Inflammatory macrophage treated with lipopolysaccharide for 1 hour (primary cell): ENCODE data around the gene ADARB2.
"Not testable (repeated sequence)": the region's sequence is repeated elsewhere in the genome, so short reads cannot be mapped to it uniquely, and the experiment has no call there.

Experiments used
- DNase-seq, 2 donors: peaks; one replicate each; pipeline ENCODE4 v3.0.0-alpha.2; 2020 to 2022

The ADARB2 gene

GRCh38 chr10:1172256-1172984, 564.9 kb downstream of the ADARB2 start:
- DNase-seq, result no peak

- no peak for DNase-seq
These were observed 565.7 kb downstream of the ADARB2 start for GRCh38 chr10:1171586-1171985.

GRCh38 chr10:1171182-1171581, 566.1 kb downstream of the ADARB2 start:
- no peak for DNase-seq

- DNase-seq, result no peak
These were observed 566.5 kb downstream of the ADARB2 start for GRCh38 chr10:1170867-1171180.

- no peak for DNase-seq
These were observed 567.1 kb downstream of the ADARB2 start for GRCh38 chr10:1169981-1170866.

GRCh38 chr10:1169186-1169885, 568.0 kb downstream of the ADARB2 start:
- DNase-seq, result no peak

- DNase-seq, result no peak
These were observed 568.6 kb downstream of the ADARB2 start for GRCh38 chr10:1168763-1169162.

- no peak for DNase-seq
These were observed 570.5 kb downstream of the ADARB2 start for GRCh38 chr10:1166828-1167275.

GRCh38 chr10:1166101-1166827, 571.1 kb downstream of the ADARB2 start:
- no peak for DNase-seq

- DNase-seq, result no peak
These were observed 573.5 kb downstream of the ADARB2 start for GRCh38 chr10:1163831-1164230.

GRCh38 chr10:1163204-1163660, 574.1 kb downstream of the ADARB2 start:
- DNase-seq, result no peak

GRCh38 chr10:1162481-1163203, 574.7 kb downstream of the ADARB2 start:
- DNase-seq, result no peak

- DNase-seq, result not testable (repeated sequence)
These were observed 576.0 kb downstream of the ADARB2 start for GRCh38 chr10:1161315-1161673.

GRCh38 chr10:1160561-1161314, 576.6 kb downstream of the ADARB2 start:
- DNase-seq, result no peak

GRCh38 chr10:1159131-1160061, 577.9 kb downstream of the ADARB2 start:
- DNase-seq, result peak in 1 of 2 donors; percentile 46

- not testable (repeated sequence) for DNase-seq
These were observed 578.8 kb downstream of the ADARB2 start for GRCh38 chr10:1158536-1158935.

- DNase-seq, result no peak
These were observed 579.3 kb downstream of the ADARB2 start for GRCh38 chr10:1158066-1158465.

GRCh38 chr10:1157615-1157933, 579.8 kb downstream of the ADARB2 start:
- no peak for DNase-seq

- no peak for DNase-seq
These were observed 580.3 kb downstream of the ADARB2 start for GRCh38 chr10:1156921-1157614.

- DNase-seq, result no peak
These were observed 580.8 kb downstream of the ADARB2 start for GRCh38 chr10:1156616-1156886.
